Colonic mucosa (tissue), 2 donors: ENCODE data around the gene NUFIP1. TPM values are rescaled to one million over a fixed set of nuclear protein-coding genes. Genes with fewer than 3 reads are reported as not detected.

Source experiments
- total RNA-seq, 2 donors: library from RNA; stranded (reverse); fragmentation: NEBNext Ultra II Directional in 1 of 2; extraction: Animal tissue kit (Norgen Biotek cat#: 25700) in 1 of 2; gene quantifications; one replicate each; pipeline ENCODE4 v1.2.1, GENCODE V29; 2021
- donor health status: DM: no; HTN: no; CAD: no.
- donor health status: DM: no; HTN: no; CAD: no.

Gene NUFIP1
- total RNA-seq, 2 donors from 2014 or later = 2.8 to 4.0 TPM

Other genes with a start within 250 kb of the NUFIP1 start
- 10 to 100 TPM; 15.8 to 16.0 TPM for gene GPALPP1, start 67 bp upstream of the NUFIP1 start, total RNA-seq
- 10 to 100 TPM; 18.7 to 20.5 TPM for gene GTF2F2, start 131.0 kb upstream of the NUFIP1 start, total RNA-seq
- under 1 TPM; 0.58 to 0.84 TPM for gene KCTD4, start 211.6 kb upstream of the NUFIP1 start, total RNA-seq